NCI-H2081 treated with DMSO at 0.1 percent for 48 hours (cell line): Measurements from ENCODE around the gene ANGEL2.
"Not testable (repeated sequence)": the region's sequence is repeated elsewhere in the genome, so short reads cannot be mapped to it uniquely, and the experiment has no call there.

Source experiments
- DNase-seq: peaks from one replicate; lab custom pipeline; 2025; lab: John Stamatoyannopoulos, UW

The ANGEL2 gene

GRCh38 chr1:212975111-212975918, 40.4 kb downstream of the ANGEL2 start:
- no peak for DNase-seq

GRCh38 chr1:212974711-212975110, 41.0 kb downstream of the ANGEL2 start:
- DNase-seq, result no peak

- DNase-seq, result no peak
Observed at GRCh38 chr1:212973899-212974298, 41.8 kb downstream of the ANGEL2 start.

- no peak for DNase-seq
Observed at GRCh38 chr1:212973426-212973825, 42.2 kb downstream of the ANGEL2 start.

- DNase-seq, result no peak
Observed at GRCh38 chr1:212971312-212971711, 44.4 kb downstream of the ANGEL2 start.

- no peak for DNase-seq
Observed at GRCh38 chr1:212970085-212970484, 45.6 kb downstream of the ANGEL2 start.

- no peak for DNase-seq
Observed at GRCh38 chr1:212968368-212968863, 47.3 kb downstream of the ANGEL2 start.

- no peak for DNase-seq
Observed at GRCh38 chr1:212967801-212968200, 47.9 kb downstream of the ANGEL2 start.

- no peak for DNase-seq
Observed at GRCh38 chr1:212966616-212967015, 49.1 kb downstream of the ANGEL2 start.

GRCh38 chr1:212964993-212965392, 50.7 kb downstream of the ANGEL2 start:
- DNase-seq, result not testable (repeated sequence)

- no peak for DNase-seq
Observed at GRCh38 chr1:212964102-212964501, 51.6 kb downstream of the ANGEL2 start.

GRCh38 chr1:212962509-212962908, 53.2 kb downstream of the ANGEL2 start:
- no peak for DNase-seq

- DNase-seq, result no peak
Observed at GRCh38 chr1:212960932-212961331, 54.7 kb downstream of the ANGEL2 start.

GRCh38 chr1:212959266-212960220, 56.1 kb downstream of the ANGEL2 start:
- no peak for DNase-seq

GRCh38 chr1:212958175-212958574, 57.5 kb downstream of the ANGEL2 start:
- no peak for DNase-seq

GRCh38 chr1:212957546-212957945, 58.1 kb downstream of the ANGEL2 start:
- DNase-seq, result no peak

GRCh38 chr1:212955961-212956620, 59.6 kb downstream of the ANGEL2 start:
- DNase-seq, result no peak

GRCh38 chr1:212955098-212955497, 60.6 kb downstream of the ANGEL2 start:
- DNase-seq, result no peak

GRCh38 chr1:212954514-212954913, 61.2 kb downstream of the ANGEL2 start:
- DNase-seq, result no peak

- no peak for DNase-seq
Observed at GRCh38 chr1:212953321-212953720, 62.3 kb downstream of the ANGEL2 start.

GRCh38 chr1:212952641-212952976, 63.1 kb downstream of the ANGEL2 start:
- no peak for DNase-seq

GRCh38 chr1:212951947-212952640, 63.6 kb downstream of the ANGEL2 start:
- no peak for DNase-seq
